Keratinocyte (primary cell): ENCODE measurements around the gene PREP. TPM values are rescaled to one million over a fixed set of nuclear protein-coding genes. Genes with fewer than 3 reads are reported as not detected.

Source experiments
- DNase-seq: peaks from one replicate; pipeline ENCODE4 v3.0.0-alpha.2; 2011; ENCODE audit warnings: low read depth, missing footprints, low spot score
- FAIRE-seq: peaks from 2 replicates; lab custom pipeline; 2011; peaks lifted over from hg19 to GRCh38; lab: Jason Lieb, UNC
- H2AFZ ChIP-seq: 2 replicates; pipeline ENCODE4 v1.6.0; 2012; ENCODE audit warnings: low read length, control low read depth, inconsistent platforms; ENCODE audit not compliant: control insufficient read depth
- H3K27ac ChIP-seq: 2 replicates; pipeline ENCODE4 v1.5.1; 2011; ENCODE audit warnings: low read length; ENCODE audit not compliant: control insufficient read depth, insufficient read depth
- H3K27me3 ChIP-seq: 3 replicates; pipeline ENCODE4 v1.6.0; 2011; ENCODE audit warnings: low read length; ENCODE audit not compliant: control insufficient read depth, insufficient read depth; ENCODE audit errors: extremely low read depth
- H3K36me3 ChIP-seq, 2 experiments: 2 replicates in 1 of 2; 3 replicates in 1 of 2; pipeline ENCODE4 v1.5.1; 2011; ENCODE audit warnings: low read length in 2 of 2, mild to moderate bottlenecking in 1 of 2; ENCODE audit not compliant: control insufficient read depth in 2 of 2, insufficient read depth in 2 of 2; ENCODE audit errors: extremely low read depth in 1 of 2
- H3K4me1 ChIP-seq: 3 replicates; pipeline ENCODE4 v1.5.1; 2011; ENCODE audit warnings: low read length; ENCODE audit not compliant: control insufficient read depth, insufficient read depth; ENCODE audit errors: extremely low read depth
- H3K4me2 ChIP-seq: 3 replicates; pipeline ENCODE4 v1.6.0; 2011; ENCODE audit warnings: low read depth, low read length; ENCODE audit not compliant: control insufficient read depth, insufficient read depth; ENCODE audit errors: extremely low read depth
- H3K4me3 ChIP-seq, 3 experiments: fragments of 200-600 bp in 1 of 3; sonication (generic) in 1 of 3; 2 replicates in 2 of 3; 3 replicates in 1 of 3; pipeline ENCODE4 v1.5.1; 2011 to 2016; ENCODE audit warnings: low read length in 3 of 3, mild to moderate bottlenecking in 3 of 3, control low read depth in 2 of 3, inconsistent platforms in 1 of 3, low read depth in 1 of 3, mixed read lengths in 1 of 3, mixed run types in 1 of 3, moderate library complexity in 1 of 3; ENCODE audit not compliant: control insufficient read depth in 2 of 3, insufficient read depth in 2 of 3; ENCODE audit errors: extremely low read depth in 1 of 3
- H3K79me2 ChIP-seq: 2 replicates; pipeline ENCODE4 v1.6.0; 2012; ENCODE audit warnings: low read length; ENCODE audit not compliant: control insufficient read depth, insufficient read depth
- H3K9ac ChIP-seq: 3 replicates; pipeline ENCODE4 v1.6.0; 2011; ENCODE audit warnings: low read length; ENCODE audit not compliant: control insufficient read depth, insufficient read depth; ENCODE audit errors: extremely low read depth
- H3K9me1 ChIP-seq: 3 replicates; pipeline ENCODE4 v1.6.0; 2011; ENCODE audit warnings: low read length; ENCODE audit not compliant: control insufficient read depth, insufficient read depth; ENCODE audit errors: extremely low read depth
- H3K9me3 ChIP-seq: 2 replicates; pipeline ENCODE4 v1.5.1; 2012; ENCODE audit warnings: low read depth, low read length; ENCODE audit not compliant: control insufficient read depth
- H4K20me1 ChIP-seq: 3 replicates; pipeline ENCODE4 v1.6.0; 2011; ENCODE audit warnings: low read length; ENCODE audit not compliant: control insufficient read depth, insufficient read depth; ENCODE audit errors: extremely low read depth
- CTCF ChIP-seq, 3 experiments: IDR thresholded peaks in 1 of 3; conservative IDR thresholded peaks in 1 of 3; optimal IDR thresholded peaks in 1 of 3; 2 replicates in 2 of 3; 3 replicates in 1 of 3; pipeline versions ENCODE3 to v1.5.1; 2011; ENCODE audit warnings: low read length in 3 of 3, mild to moderate bottlenecking in 3 of 3, moderate library complexity in 2 of 3, control low read depth in 1 of 3, inconsistent platforms in 1 of 3; ENCODE audit not compliant: insufficient read depth in 2 of 3; ENCODE audit errors: extremely low read depth in 1 of 3
- EZH2 ChIP-seq: IDR thresholded peaks from one replicate; pipeline ENCODE4 v1.6.1; 2012; ENCODE audit warnings: inconsistent platforms, mild to moderate bottlenecking, low read length, moderate library complexity
- dilution Hi-C: fragments of 300-500 bp; cut with MboI; formaldehyde crosslinking; loops from one replicate; pipeline ENCODE4 v1.7.0; 2020; ENCODE audit warnings: low sequenced_read_pairs; ENCODE audit not compliant: extremely low pct_ligation_motif_present
- polyA plus RNA-seq, 5 experiments: library from polyadenylated mRNA; depleted of rRNA in 3 of 5; stranded (reverse) in 3 of 5; stranded (forward) in 1 of 5; unstranded in 1 of 5; fragments of >200 nt; gene quantifications; 1 replicate in 1 of 5; 2 replicates in 3 of 5; 3 replicates in 1 of 5; pipeline versions ENCODE4 v1.2.1 to v1.2.3, GENCODE V29; 2011 to 2012; ENCODE audit warnings: missing spikeins in 2 of 5, low read depth in 1 of 5, low replicate concordance in 1 of 5

Gene PREP
- polyA plus RNA-seq, 1 donor (not counting 4 experiments of a cell fraction or from before 2014, with no cell fraction given), result 48.3 TPM

- H2AFZ ChIP-seq, result no peak overlapping the region
- TF ChIP-seq EZH2, result no peak
- TF ChIP-seq CTCF (optimal IDR thresholded peaks at IDR 0.05 in 1 of 3, IDR thresholded peaks at IDR 0.05 in 1 of 3, conservative IDR thresholded peaks at IDR 0.05 in 1 of 3; ENCODE audit: extremely low read depth in 1 of 3, insufficient read depth in 2 of 3, low read length in 3 of 3), result no peak
- H3K4me3 ChIP-seq, result no peak overlapping the region
- H3K4me2 ChIP-seq, result no peak overlapping the region
- H3K9me1 ChIP-seq, result no peaks in the 10 kb centered on the region
- dilution Hi-C loops, result no loop called here
- no peaks in the 10 kb centered on the region for H3K9me3 ChIP-seq
- no peaks in the 10 kb centered on the region for H3K27me3 ChIP-seq
- no peaks in the 10 kb centered on the region for H4K20me1 ChIP-seq
- DNase-seq, result no peak
- peaks cover 8% of the 10 kb centered on the region for H3K4me1 ChIP-seq
- H3K79me2 ChIP-seq, result peaks cover 3% of the 10 kb centered on the region
- no peak for FAIRE-seq
- H3K27ac ChIP-seq, result no peak overlapping the region
- H3K9ac ChIP-seq, result no peak overlapping the region
- peaks cover 24 to 32% of the 10 kb centered on the region in 2 experiments for H3K36me3 ChIP-seq
Observed at GRCh38 chr6:105330364-105330763, 72.5 kb downstream of the PREP start.

GRCh38 chr6:105326833-105327770 lies 75.8 kb downstream of the PREP start:
- Histone ChIP-seq H3K4me2 (no peak overlapping the region), H3K4me3 (no peak overlapping the region), H3K27ac (no peak overlapping the region), H2AFZ (no peak overlapping the region), H3K9me3 (no peaks in the 10 kb centered on the region), H3K27me3 (no peaks in the 10 kb centered on the region), H4K20me1 (no peaks in the 10 kb centered on the region), H3K9me1 (no peaks in the 10 kb centered on the region), H3K4me1 (peaks cover 21% of the 10 kb centered on the region), H3K9ac (no peak overlapping the region), H3K36me3 (peaks cover 23 to 37% of the 10 kb centered on the region in 2 experiments), H3K79me2 (peaks cover 3% of the 10 kb centered on the region)
- DNase-seq (no peak), FAIRE-seq (peak; percentile 56)
- dilution Hi-C loops, result no loop called here
- TF ChIP-seq CTCF (optimal IDR thresholded peaks at IDR 0.05 in 1 of 3, IDR thresholded peaks at IDR 0.05 in 1 of 3, conservative IDR thresholded peaks at IDR 0.05 in 1 of 3; ENCODE audit: extremely low read depth in 1 of 3, insufficient read depth in 2 of 3, low read length in 3 of 3), result no peak
- TF ChIP-seq EZH2, result no peak
